COLO668 (cell line): Measurements from ENCODE around the gene C1QL1.
"Not testable (repeated sequence)": the region's sequence is repeated elsewhere in the genome, so short reads cannot be mapped to it uniquely, and the experiment has no call there.

ENCODE experiments used
- DNase-seq: peaks from one replicate; lab custom pipeline; 2025; ENCODE audit not compliant: unreplicated experiment; lab: John Stamatoyannopoulos, UW

C1QL1 gene

GRCh38 chr17:44965481-44966234 lies 2.4 kb downstream of the C1QL1 start:
- no peak for DNase-seq

- no peak for DNase-seq
These were observed 6.2 kb downstream of the C1QL1 start for GRCh38 chr17:44961921-44962350.

GRCh38 chr17:44960691-44961090 lies 7.4 kb downstream of the C1QL1 start:
- no peak for DNase-seq

GRCh38 chr17:44959821-44960531 lies 8.1 kb downstream of the C1QL1 start:
- no peak for DNase-seq

- no peak for DNase-seq
These were observed 10.8 kb downstream of the C1QL1 start for GRCh38 chr17:44956998-44957981.

GRCh38 chr17:44955674-44956425 lies 12.3 kb downstream of the C1QL1 start:
- DNase-seq, result no peak

GRCh38 chr17:44952946-44953475 lies 15.1 kb downstream of the C1QL1 start:
- DNase-seq, result no peak

GRCh38 chr17:44948315-44948795 lies 19.7 kb downstream of the C1QL1 start:
- no peak for DNase-seq

GRCh38 chr17:44947461-44948314 lies 20.4 kb downstream of the C1QL1 start, which contains the start of gene KIF18B:
TSS of gene KIF18B (minus strand) at chr17:44947773. CDS start at chr17:44936344, 11,429 bp downstream.
- peak; percentile 89 for DNase-seq

- DNase-seq, result not testable (repeated sequence)
These were observed 22.5 kb downstream of the C1QL1 start for GRCh38 chr17:44945652-44946051.

GRCh38 chr17:44942456-44942855 lies 25.6 kb downstream of the C1QL1 start:
- no peak for DNase-seq

- no peak for DNase-seq
These were observed 26.3 kb downstream of the C1QL1 start for GRCh38 chr17:44941712-44942331.

GRCh38 chr17:44940768-44941167 lies 27.3 kb downstream of the C1QL1 start:
- no peak for DNase-seq

- DNase-seq, result no peak
These were observed 27.8 kb downstream of the C1QL1 start for GRCh38 chr17:44940317-44940716.

GRCh38 chr17:44935116-44935515 lies 33.0 kb downstream of the C1QL1 start:
- no peak for DNase-seq

- DNase-seq, result no peak
These were observed 33.4 kb downstream of the C1QL1 start for GRCh38 chr17:44934745-44935105.

GRCh38 chr17:44933824-44934744 lies 34.0 kb downstream of the C1QL1 start:
- DNase-seq, result no peak

GRCh38 chr17:44932787-44933097 lies 35.4 kb downstream of the C1QL1 start:
- no peak for DNase-seq
